K562 (cell line): ENCODE data around the gene ABL1. TPM values are rescaled to one million over a fixed set of nuclear protein-coding genes. Genes with fewer than 3 reads are reported as not detected.

Source experiments
- ATAC-seq: fragments of 200-7000 bp; cut with Tn5 transposase; 3 replicates; pipeline ENCODE4 v1.9.1; 2020; ENCODE audit warnings: moderate library complexity
- BruUV-seq: library from RNA; stranded (reverse); fragments of 400-500 nt; replicated peaks from 2 replicates; lab custom pipeline; 2021; lab: Mats Ljungman, UMichigan
- CTCF ChIA-PET: fragments of 300-600 bp; formaldehyde crosslinking; extraction: SDS; loops from one replicate; lab custom pipeline; 2021; ENCODE audit warnings: low intra/inter-chr PET ratio; lab: Yijun Ruan, JAX
- POLR2A ChIA-PET: fragments of 300-600, 350-650 bp; sonication (Branson Sonifier 250); formaldehyde crosslinking; extraction: SDS; loops from one replicate; lab custom pipeline; 2021; ENCODE audit warnings: antibody characterized with exemption, inconsistent platforms; lab: Yijun Ruan, JAX
- DNase-seq, 4 experiments: peaks; one replicate each; pipeline versions ENCODE4 v3.0.0 to v3.0.0-alpha.2; 2011 to 2018; ENCODE audit warnings: low spot score in 3 of 4, mixed read lengths in 3 of 4; ENCODE audit errors: extremely low read depth in 1 of 4
- FAIRE-seq: peaks from 2 replicates; lab custom pipeline; 2011; peaks lifted over from hg19 to GRCh38; lab: Jason Lieb, UNC
- H2AFZ ChIP-seq: 2 replicates; pipeline ENCODE4 v1.6.0; 2011; ENCODE audit warnings: low read depth, low read length, control low read depth, inconsistent platforms
- H3K27ac ChIP-seq: fragments of 200-600 bp; 3 replicates; pipeline ENCODE4 v1.8.0; 2011; ENCODE audit warnings: low read depth, mild to moderate bottlenecking, control low read depth, inconsistent platforms, low read length, moderate library complexity, mixed read lengths; ENCODE audit errors: extremely low read depth
- H3K27me3 ChIP-seq, 2 experiments: fragments of 300-600 bp in 1 of 2; 2 replicates in 1 of 2; 3 replicates in 1 of 2; pipeline versions ENCODE4 v1.6.0 to v1.8.0; 2011; ENCODE audit warnings: inconsistent platforms in 2 of 2, low read length in 2 of 2, mild to moderate bottlenecking in 1 of 2, mixed read lengths in 1 of 2, moderate library complexity in 1 of 2; ENCODE audit not compliant: control insufficient read depth in 2 of 2, insufficient read depth in 2 of 2
- H3K36me3 ChIP-seq: fragments of 300-600 bp; 3 replicates; pipeline ENCODE4 v1.8.0; 2011; ENCODE audit warnings: mild to moderate bottlenecking, low read length, inconsistent platforms; ENCODE audit not compliant: control insufficient read depth, insufficient read depth
- H3K4me1 ChIP-seq, 2 experiments: fragments of 200-600 bp in 1 of 2; replicated peaks in 1 of 2; 2 replicates in 1 of 2; 3 replicates in 1 of 2; pipeline versions ENCODE4 v1.5.1 to v1.8.0; 2011; ENCODE audit warnings: inconsistent platforms in 2 of 2, low read length in 2 of 2, mild to moderate bottlenecking in 1 of 2, mixed read lengths in 1 of 2, moderate library complexity in 1 of 2; ENCODE audit not compliant: control insufficient read depth in 2 of 2, insufficient read depth in 2 of 2
- H3K4me2 ChIP-seq: 2 replicates; pipeline ENCODE4 v1.6.1; 2011; ENCODE audit warnings: low read length, control low read depth, inconsistent platforms, mixed read lengths; ENCODE audit not compliant: insufficient read depth
- H3K4me3 ChIP-seq: fragments of 200-600 bp; sonication (generic), shearing (Covaris generic); 2 replicates; pipeline ENCODE4 v1.5.1; 2016; ENCODE audit warnings: control low read depth, inconsistent platforms
- H3K79me2 ChIP-seq: fragments of 200-600 bp; 3 replicates; pipeline ENCODE4 v1.8.0; 2011; ENCODE audit warnings: low read length, inconsistent platforms; ENCODE audit not compliant: control insufficient read depth, insufficient read depth
- H3K9ac ChIP-seq, 2 experiments: 2 replicates each; pipeline versions ENCODE4 v1.6.0 to v1.6.1; 2011; ENCODE audit warnings: low read depth in 2 of 2, low read length in 2 of 2, control low read depth in 1 of 2, inconsistent platforms in 1 of 2, mild to moderate bottlenecking in 1 of 2, mixed read lengths in 1 of 2; ENCODE audit not compliant: insufficient read depth in 1 of 2
- H3K9me1 ChIP-seq: one replicate; pipeline ENCODE4 v1.6.0; 2011; ENCODE audit warnings: inconsistent platforms, mild to moderate bottlenecking, low read length, moderate library complexity; ENCODE audit not compliant: control insufficient read depth, insufficient read depth
- H3K9me3 ChIP-seq: replicated peaks from 2 replicates; pipeline ENCODE4 v1.5.1; 2011; ENCODE audit warnings: low read depth, low read length, inconsistent platforms; ENCODE audit not compliant: control insufficient read depth, insufficient read depth
- H4K20me1 ChIP-seq: replicated peaks from 2 replicates; pipeline ENCODE4 v1.6.1; 2011; ENCODE audit warnings: low read length, inconsistent platforms, mixed read lengths; ENCODE audit not compliant: control insufficient read depth, insufficient read depth
- BCL6 ChIP-seq: fragments of 250-450 bp; sonication (Bioruptor Pico); IDR thresholded peaks from 2 replicates; pipeline ENCODE4 v1.4.0; 2020
- MAFG ChIP-seq: fragments of 450-650 bp; conservative IDR thresholded peaks from 2 replicates; pipeline ENCODE4 v1.6.1; 2016; ENCODE audit warnings: missing genetic modification characterization, missing compliant biosample characterization
- TCF3 ChIP-seq: sonication (generic); formaldehyde crosslinking; IDR thresholded peaks from 2 replicates; pipeline ENCODE4 v1.4.0; 2020; ENCODE audit warnings: mild to moderate bottlenecking, missing genetic modification reagents
- ZNF316 ChIP-seq: fragments of 450-650 bp; IDR thresholded peaks from 2 replicates; pipeline ENCODE4 v1.6.1; 2016
- WGBS: fragments of 100-300 bp; shearing (Covaris generic); methylation state at CpG from one replicate; pipeline ENCODE4 v1.1.6; 2016; ENCODE audit warnings: low coverage, mixed read lengths; ENCODE audit not compliant: insufficient coverage; ENCODE audit errors: missing lambda C conversion rate; 5-methylcytosine and 5-hydroxymethylcytosine counted together
- in situ Hi-C: fragments of 300-500 bp; cut with MboI; formaldehyde crosslinking; loops from 4 replicates; pipeline ENCODE4 v1.15.0; 2018; ENCODE audit warnings: inconsistent platforms, mixed read lengths
- intact Hi-C: fragments of 100-400 bp; cut with micrococcal nuclease; formaldehyde crosslinking; loops from 2 replicates; pipeline ENCODE4 v1.14.2; 2022
- polyA plus RNA-seq, 8 experiments: library from polyadenylated mRNA; depleted of rRNA in 4 of 8; stranded (reverse) in 5 of 8; unstranded in 3 of 8; fragments of >200 nt; fragmentation: Nextera tagmentation in 2 of 8; fragmentation: Illumina TruSeq in 1 of 8; extraction: Ambion mirVana in 2 of 8; extraction: Trizol in 1 of 8; gene quantifications; 2 replicates each; pipeline versions ENCODE4 v1.2.1 to v1.2.3, GENCODE V29; 2011 to 2014; ENCODE audit warnings: inconsistent platforms in 1 of 8, missing spikeins in 1 of 8
- total RNA-seq, 7 experiments: library from RNA; depleted of rRNA in 6 of 7; stranded (reverse); fragments of >200 nt in 6 of 7; fragmentation: Illumina TruSeq in 2 of 7; extraction: Trizol in 2 of 7; gene quantifications; 2 replicates each; pipeline versions ENCODE4 v1.2.1 to v1.2.3, GENCODE V29; 2011 to 2021; ENCODE audit warnings: low replicate concordance in 1 of 7
- TF ChIP-seq, protein P1 (sequence below): fragments of 450-650 bp; IDR thresholded peaks from 2 replicates; pipeline ENCODE4 v1.6.1; 2016; ENCODE audit warnings: low read depth

The ABL1 gene
- total and polyA plus RNA-seq, 9 of the 15 experiments (the other 6 are each of a cell fraction or from before 2014, with no cell fraction given), result 1.5 to 130 (median 37.8) TPM

DNA sequence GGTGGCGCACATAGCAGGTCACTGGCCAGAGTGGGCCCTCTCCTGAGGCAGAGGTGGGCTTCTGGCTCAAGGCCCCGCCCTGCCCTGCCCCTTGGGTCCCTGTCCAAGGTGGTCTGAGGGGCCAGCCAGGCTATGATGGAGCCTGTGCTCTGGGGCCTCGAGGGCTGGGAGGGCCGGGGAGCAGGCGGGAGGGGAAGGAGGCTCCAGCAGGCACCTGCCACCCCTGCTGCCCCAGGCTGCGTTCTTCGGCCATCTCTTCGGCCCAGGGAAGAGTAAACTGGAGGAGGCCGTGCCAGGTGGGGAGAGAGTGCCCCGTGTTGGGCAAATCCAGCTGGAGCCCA is 89.4 kb downstream of the ABL1 start:
- H3K27ac ChIP-seq, result no peak overlapping the region
- FAIRE-seq (no peak), ATAC-seq (0 out of 3 replicates have a peak, but pooled peaks have one; percentile 0), DNase-seq (peak in 1 of 4 experiments; percentile 67)
- in situ Hi-C loops (no loop called here), intact Hi-C loops (no loop called here)
- H3K9me1 ChIP-seq, result no peaks in the 10 kb centered on the region
- BruUV-seq, result no TSS peak
- no peak overlapping the region for H3K4me3 ChIP-seq
- WGBS, result under 1% methylated on average over 10 of the region's 10 CpGs
- H3K27me3 ChIP-seq, result peaks cover 95 to 100% of the 10 kb centered on the region in 2 experiments
- peaks cover 82% of the 10 kb centered on the region for H4K20me1 ChIP-seq
- H3K9me3 ChIP-seq, result no peaks in the 10 kb centered on the region
- peak overlapping the region in 1 of 2 experiments; percentile 15; a peak in 1 of 4 replicates for H3K9ac ChIP-seq
- no peaks in the 10 kb centered on the region for H3K36me3 ChIP-seq
- no peak overlapping the region for H2AFZ ChIP-seq
- H3K4me2 ChIP-seq, result no peak overlapping the region
- ChIA-PET CTCF (interaction anchor here (0.6 to 0.9 kb wide), 2 partner anchors 58 to 85 kb away, joined by 3 to 4 read pairs; no protein-coding TSS in a partner anchor), POLR2A (interaction anchor here (1.6 to 26.8 kb wide), 3 partner anchors 0 to 26 kb away, joined by 4 to 582 read pairs (median 582); no protein-coding TSS in a partner anchor)
- H3K4me1 ChIP-seq, result peaks cover 0 to 47% of the 10 kb centered on the region in 2 experiments; a peak in 1 of 5 replicates
- H3K79me2 ChIP-seq, result no peaks in the 10 kb centered on the region
- TF ChIP-seq, protein P1, sequence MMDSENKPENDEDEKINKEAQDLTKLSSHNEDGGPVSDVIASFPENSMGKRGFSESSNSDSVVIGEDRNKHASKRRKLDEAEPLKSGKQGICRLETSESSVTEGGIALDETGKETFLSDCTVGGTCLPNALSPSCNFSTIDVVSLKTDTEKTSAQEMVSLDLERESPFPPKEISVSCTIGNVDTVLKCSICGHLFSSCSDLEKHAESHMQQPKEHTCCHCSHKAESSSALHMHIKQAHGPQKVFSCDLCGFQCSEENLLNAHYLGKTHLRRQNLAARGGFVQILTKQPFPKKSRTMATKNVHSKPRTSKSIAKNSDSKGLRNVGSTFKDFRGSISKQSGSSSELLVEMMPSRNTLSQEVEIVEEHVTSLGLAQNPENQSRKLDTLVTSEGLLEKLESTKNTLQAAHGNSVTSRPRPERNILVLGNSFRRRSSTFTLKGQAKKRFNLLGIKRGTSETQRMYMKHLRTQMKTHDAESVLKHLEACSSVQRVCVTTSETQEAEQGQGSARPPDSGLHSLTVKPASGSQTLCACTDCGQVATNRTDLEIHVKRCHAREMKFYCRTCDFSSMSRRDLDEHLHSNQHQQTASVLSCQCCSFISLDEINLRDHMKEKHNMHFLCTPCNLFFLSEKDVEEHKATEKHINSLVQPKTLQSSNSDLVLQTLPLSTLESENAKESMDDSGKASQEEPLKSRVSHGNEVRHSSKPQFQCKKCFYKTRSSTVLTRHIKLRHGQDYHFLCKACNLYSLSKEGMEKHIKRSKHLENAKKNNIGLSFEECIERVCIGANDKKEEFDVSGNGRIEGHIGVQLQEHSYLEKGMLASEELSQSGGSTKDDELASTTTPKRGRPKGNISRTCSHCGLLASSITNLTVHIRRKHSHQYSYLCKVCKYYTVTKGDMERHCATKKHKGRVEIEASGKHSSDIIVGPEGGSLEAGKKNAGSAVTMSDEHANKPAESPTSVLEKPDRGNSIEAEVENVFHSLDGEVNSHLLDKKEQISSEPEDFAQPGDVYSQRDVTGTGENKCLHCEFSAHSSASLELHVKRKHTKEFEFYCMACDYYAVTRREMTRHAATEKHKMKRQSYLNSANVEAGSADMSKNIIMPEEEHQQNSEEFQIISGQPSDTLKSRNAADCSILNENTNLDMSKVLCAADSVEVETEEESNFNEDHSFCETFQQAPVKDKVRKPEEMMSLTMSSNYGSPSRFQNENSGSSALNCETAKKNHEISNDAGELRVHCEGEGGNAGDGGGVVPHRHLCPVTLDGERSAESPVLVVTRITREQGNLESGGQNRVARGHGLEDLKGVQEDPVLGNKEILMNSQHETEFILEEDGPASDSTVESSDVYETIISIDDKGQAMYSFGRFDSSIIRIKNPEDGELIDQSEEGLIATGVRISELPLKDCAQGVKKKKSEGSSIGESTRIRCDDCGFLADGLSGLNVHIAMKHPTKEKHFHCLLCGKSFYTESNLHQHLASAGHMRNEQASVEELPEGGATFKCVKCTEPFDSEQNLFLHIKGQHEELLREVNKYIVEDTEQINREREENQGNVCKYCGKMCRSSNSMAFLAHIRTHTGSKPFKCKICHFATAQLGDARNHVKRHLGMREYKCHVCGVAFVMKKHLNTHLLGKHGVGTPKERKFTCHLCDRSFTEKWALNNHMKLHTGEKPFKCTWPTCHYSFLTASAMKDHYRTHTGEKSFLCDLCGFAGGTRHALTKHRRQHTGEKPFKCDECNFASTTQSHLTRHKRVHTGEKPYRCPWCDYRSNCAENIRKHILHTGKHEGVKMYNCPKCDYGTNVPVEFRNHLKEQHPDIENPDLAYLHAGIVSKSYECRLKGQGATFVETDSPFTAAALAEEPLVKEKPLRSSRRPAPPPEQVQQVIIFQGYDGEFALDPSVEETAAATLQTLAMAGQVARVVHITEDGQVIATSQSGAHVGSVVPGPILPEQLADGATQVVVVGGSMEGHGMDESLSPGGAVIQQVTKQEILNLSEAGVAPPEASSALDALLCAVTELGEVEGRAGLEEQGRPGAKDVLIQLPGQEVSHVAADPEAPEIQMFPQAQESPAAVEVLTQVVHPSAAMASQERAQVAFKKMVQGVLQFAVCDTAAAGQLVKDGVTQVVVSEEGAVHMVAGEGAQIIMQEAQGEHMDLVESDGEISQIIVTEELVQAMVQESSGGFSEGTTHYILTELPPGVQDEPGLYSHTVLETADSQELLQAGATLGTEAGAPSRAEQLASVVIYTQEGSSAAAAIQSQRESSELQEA, result no peak
- TF ChIP-seq ZNF316 (no peak), TCF3 (CRISPR knock-in tag) (no peak), MAFG (tag) (no peak), BCL6 (CRISPR knock-in tag) (no peak)
